NCI-H2196 (cell line): ENCODE results near the gene SEC61A2.
"Not testable (repeated sequence)": the region's sequence is repeated elsewhere in the genome, so short reads cannot be mapped to it uniquely, and the experiment has no call there.

Experiments
- DNase-seq: peaks from one replicate; lab custom pipeline; 2025; ENCODE audit not compliant: unreplicated experiment; lab: John Stamatoyannopoulos, UW

Gene SEC61A2

DNA sequence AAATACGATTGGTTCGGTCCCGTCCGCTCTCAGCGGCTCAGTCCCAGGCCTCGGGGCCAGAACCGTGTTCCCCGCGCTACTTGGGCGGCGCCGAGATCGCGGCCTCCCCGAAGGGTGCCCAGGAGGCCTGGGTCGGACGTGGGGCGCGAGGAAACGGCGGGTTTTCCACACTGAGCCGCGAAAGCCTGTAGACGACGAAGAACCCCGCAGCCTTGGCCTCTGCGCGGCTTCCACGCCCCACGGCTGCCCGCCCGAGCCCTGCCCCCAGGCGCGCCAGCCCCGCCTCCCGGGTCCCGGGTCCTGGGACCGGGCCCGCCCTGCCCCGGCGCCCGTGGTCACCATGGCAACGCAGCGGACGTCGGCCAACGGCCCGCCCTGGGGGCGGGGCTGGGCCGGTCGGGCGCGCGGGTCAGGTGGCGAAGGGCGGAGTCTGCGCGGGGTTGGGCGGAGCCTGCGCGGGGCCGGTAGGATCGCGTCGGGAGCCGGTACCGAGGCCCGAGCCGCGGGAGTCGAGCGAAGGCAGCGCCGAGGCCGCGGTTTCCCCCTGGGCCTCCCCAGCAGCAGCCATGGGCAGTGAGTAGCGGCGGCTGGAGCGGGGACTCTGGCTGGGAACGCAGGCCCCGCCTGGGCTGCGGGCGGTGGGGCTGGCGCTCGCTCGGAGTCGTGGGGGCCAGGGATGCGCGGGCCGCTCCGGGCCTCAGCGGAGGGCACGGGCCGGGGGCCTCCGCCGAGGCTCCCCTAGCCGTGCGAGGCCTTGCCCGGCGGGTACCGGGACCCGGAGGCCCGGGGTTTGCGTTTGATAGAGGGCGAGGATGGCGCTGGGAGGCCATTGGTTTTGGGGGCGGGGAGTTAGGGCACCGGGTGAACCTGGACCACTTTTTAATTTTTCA, at the start of gene SEC61A2:
SEC61A2 (plus strand) TSS at position 456 of the 890 bp plus-strand sequence; CDS start at position 567, 111 bp downstream.
- DNase-seq: peak; percentile 88

DNA sequence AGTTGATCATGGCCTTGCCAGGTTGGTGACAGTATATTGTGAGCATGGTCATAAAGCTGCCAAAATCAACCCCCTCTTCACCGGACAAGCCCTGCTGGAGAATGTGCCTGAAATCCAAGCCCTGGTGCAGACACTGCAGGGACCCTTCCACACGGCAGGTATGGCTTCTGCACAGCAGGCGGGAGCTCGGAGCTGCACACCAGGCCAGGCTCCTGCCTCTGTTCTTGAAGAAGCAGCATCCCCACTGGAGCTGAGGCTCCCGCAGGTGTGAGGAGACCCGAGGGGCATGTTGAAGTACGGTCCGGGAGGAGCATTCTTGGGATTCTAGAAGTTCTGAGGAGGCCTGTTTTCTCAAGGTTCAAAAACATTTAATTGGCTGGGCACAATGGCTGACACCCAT, 48.0 kb upstream of the SEC61A2 start:
- no peak for DNase-seq

DNA sequence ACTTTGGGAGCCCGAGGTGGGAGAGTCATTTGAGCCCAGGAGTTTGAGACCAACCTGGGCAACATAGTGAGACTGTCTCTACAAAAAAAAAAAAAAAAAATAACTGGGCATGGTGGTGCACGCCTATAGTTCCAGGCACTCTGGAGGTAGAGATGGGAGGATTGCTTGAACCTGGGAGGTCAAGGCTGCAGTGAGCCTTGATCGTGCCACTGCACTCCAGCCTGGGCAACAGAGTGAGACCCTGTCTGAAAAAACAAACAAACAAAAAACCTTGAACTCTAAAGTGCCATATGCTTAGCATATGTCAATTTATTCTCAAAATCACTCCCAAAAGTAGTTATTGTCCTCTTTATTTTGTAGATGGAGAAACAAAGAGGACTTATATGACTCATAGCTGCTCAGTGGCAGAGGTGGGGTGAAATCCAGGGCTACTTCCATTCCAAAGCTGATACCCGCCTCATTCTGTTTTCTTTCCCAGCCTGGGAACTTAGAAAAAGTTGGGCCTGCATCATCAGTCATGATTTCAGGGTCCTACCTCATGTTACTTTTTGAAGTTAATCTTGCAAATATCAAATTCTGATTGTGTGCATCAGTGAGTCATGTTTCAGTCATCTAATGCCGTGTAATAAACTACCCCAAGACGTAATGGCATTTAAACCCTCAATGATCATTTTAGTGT, 47.5 kb upstream of the SEC61A2 start:
- no peak for DNase-seq

DNA sequence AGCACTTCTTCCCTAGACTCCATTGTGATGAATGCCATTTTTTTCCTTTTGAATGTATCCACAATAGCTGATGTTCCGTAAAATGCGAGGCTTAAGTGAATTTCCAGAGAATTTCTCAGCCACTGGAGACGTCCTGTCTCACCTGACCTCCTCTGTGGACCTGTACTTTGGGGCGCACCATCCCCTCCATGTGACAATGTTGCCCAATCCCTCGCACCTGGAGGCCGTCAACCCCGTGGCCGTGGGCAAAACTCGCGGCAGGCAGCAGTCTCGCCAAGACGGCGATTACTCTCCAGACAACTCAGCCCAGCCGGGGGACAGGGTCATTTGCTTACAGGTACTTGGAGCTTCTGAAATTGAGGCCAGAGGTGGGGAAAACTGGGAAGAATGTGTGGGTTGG, 40.6 kb upstream of the SEC61A2 start:
- no peak for DNase-seq

DNA sequence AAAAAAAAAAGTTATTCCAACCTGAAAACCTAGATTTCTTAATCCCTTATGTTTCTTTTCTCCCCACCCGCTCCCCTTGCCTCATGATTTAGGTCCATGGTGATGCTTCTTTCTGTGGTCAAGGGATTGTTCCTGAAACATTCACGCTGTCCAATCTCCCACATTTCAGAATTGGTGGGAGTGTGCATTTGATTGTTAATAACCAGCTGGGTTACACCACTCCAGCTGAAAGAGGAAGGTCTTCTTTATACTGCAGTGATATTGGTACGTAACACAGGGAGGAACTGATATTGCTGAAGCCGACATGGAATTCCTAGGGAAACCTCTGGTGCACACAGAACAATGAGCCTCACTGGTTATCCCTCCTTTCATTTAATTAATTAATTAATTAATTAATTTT, 38.1 kb upstream of the SEC61A2 start:
- no peak for DNase-seq

DNA sequence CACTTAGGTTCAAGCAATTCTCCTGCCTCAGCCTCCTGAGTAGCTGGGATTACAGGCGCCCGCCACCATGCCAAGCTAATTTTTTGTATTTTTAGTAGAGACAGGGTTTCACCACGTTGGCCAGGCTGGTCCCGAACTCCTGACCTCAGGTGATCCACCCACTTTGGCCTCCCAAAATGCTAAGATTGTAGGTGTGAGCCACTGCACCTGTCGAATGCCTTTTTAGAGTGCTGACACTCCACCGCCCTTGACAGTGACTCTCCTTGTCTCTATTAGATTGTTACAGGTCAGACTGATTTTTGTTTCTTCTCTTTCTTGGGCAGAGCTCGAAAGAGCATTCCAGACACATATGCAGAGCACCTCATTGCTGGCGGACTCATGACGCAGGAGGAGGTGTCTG, 32.1 kb upstream of the SEC61A2 start:
- DNase-seq: not testable (repeated sequence)

DNA sequence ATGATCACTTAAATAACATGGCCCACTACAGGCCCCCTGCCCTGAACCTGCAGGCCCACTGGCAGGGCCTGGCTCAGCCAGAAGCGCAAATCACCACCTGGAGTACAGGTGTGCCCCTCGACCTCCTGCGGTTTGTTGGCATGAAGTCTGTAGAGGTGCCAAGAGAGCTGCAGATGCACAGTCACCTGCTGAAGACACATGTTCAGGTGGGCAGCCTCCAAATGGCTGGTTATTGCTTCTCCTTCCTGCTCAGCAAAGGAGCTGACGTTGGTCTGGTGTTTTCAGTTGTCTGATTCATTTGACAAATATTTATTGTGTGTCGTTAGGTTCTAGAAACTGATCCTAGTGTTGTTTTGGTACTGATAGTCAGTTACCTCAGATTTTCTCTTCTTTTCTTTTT, 31.7 kb upstream of the SEC61A2 start:
- DNase-seq: peak; percentile 49

DNA sequence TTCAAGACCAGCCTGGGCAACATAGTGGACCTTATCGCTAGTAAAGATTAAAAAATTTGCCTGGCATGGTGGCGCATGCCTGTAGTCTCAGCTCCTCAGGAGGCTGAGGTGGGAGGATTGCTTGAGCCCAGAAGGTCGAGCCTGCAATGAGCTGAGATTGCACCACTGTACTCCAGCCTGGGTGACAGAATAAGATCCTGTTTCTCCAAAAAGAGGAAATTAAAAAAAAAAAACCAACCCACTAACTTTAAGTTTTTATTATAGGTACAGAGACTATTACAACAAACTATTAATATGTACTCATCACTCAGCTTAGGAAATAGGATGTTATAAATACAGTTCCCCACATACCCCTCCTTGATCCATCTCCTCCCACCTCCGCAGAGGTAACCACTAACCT, 30.5 kb upstream of the SEC61A2 start:
- no peak for DNase-seq

DNA sequence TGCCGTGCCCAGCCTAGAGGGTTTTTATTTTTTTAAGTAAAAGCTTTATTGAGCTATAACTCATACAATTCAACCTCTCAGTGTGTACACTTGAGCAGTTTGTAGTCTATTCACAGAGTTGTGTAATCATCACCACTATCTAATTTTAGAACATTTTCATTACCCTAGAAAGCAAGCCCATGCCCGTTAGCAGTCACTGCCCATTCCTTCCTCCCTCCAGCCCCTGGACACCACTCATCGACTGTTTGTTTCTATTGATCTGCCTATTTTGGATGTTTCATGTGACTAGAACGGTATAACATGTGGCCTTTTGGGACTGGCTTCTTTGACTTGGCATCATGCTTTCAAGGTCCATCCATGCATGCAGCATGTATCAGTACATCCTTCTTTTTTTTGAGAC, 25.7 kb upstream of the SEC61A2 start:
- DNase-seq: no peak

DNA sequence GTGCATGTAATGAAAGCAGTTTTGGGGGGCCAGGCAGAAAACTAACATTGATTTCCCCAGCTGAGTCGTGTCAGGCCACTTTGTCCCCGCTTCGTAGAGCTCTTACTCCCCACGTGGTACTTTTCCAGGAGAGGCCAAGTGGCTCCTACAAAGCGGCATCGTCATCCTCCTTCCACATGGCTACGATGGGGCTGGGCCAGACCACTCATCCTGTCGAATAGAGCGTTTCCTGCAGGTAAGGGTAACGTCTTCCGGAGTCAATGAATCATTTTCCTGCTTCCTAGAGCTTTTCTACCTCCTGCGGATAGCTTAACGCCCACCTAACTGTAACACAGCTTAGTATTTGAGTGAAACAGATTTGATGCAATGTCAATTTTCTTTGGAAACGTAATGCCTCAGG, 21.7 kb upstream of the SEC61A2 start:
- DNase-seq: no peak

DNA sequence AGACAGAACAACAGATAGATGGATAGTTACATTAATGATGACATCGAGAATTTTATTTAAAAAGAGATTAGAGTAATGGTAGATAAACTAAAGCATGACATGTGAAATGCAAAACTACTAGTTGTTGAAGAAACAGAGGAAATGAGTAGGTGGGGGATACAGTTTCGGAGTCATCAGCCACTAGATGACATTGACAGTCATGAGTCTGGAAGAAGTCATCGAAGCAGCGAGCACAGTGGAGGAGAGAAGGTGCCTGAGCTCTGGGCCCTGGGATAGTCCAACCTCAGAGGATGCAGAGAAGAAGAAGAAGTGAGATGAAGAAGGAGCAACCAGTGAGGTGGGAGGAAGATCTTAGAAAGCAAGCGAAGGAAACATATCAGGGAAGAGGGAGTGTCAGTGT, 20.2 kb upstream of the SEC61A2 start:
- no peak for DNase-seq

DNA sequence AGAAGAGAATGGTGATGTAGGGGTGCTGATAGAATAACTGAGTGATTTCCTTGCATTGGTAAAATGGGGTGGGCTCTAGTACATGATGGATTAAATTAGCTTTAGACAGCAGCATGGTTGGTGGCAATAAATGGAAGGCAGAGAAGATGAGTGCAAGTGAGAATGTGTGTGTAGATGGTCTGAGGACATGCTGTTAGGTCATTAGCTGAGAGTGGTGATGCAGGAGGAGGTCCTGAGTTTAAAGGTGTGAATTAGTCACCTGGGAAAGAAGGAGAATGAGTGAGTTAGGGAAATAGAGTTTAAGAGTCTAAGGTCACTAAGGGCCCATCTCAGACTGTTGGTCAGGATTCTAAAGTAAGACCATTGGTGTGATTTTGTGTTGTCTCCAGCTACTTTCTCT, 17.9 kb upstream of the SEC61A2 start:
- no peak for DNase-seq

DNA sequence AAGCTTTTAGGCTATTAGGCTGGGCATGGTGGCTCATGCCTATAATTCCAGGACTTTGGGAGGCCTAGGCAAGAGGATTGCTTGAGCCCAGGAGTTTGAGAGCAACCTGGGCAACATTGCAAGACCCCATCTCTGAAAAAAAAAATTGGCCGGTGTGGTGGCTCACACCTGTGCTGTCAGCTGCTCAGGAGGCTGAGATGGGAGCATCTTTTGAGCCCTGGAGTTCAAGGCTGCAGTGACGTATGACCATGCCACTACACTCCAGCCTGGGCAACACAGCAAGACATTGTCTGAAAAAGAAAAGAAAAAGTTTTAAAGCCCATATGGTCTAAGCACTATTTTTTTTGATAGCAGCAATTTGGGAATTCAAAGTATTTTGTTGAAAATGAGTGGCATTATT, 15.8 kb upstream of the SEC61A2 start:
- no peak for DNase-seq

DNA sequence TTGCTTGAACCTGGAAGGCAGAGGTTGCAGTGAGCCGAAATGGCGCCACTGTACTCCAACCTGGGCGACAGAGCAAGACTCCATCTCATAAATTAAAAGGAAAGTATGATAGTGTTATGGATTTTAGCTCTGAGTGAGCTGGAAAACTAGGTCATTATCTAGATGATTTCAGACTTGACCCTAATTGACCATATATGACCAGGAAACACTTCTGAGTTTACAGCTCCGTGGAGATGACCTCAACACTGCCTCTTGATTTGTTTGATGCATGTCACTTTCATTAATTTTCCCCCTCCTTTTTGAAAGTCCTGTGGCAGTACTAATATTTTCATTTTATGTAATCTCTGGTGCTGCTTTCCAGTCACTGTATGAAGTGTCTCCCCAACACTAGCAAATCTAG, 7.8 kb upstream of the SEC61A2 start:
- DNase-seq: no peak

DNA sequence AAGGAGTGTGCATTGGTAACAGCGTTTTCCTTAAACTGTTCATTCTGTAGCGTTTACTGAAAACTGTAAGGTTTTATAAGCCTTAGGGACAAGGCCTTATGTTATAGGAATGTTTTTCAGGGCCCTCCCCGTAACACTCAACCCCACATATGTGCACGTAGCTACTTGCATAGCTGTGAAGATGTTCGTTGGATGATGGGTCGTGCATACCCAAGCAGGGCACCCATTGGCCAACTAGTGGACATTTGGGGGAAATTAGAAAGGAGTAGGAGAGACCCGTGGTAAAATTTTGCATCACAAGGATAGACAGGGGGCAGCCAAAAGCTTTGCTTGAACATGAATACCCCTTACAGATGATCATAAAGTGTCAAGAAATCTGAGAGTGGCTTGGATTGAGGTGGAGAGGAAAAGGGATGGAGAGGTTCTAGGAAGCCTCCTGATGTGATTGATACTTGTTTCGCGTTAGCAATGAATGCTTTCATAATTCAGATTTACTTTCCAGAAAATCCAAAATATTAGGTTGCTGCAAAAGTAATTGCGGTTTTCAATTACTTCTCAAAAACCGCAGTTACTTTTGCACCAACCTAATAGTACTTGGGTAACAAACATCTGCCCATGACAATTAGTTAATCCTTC, 878 bp downstream of the SEC61A2 start:
- no peak for DNase-seq

DNA sequence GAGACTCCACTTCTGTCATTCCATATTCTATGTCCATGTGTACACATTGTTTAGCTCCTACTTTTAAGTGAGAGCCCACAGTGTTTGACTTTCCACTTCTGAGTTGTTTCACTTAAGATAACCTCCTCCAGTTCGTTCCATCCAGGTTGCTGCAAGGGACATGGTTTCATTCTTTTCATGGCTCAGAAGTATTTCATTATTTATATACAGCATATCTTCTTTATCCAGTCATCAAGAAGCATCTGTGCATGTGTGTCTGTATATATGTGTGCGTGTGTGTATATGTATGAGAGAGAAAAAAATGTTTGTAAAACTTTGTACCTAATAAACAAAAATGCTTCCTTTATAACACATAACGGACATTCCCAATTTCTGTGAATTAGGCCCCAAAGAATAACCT, 6.2 kb downstream of the SEC61A2 start:
- DNase-seq: no peak

DNA sequence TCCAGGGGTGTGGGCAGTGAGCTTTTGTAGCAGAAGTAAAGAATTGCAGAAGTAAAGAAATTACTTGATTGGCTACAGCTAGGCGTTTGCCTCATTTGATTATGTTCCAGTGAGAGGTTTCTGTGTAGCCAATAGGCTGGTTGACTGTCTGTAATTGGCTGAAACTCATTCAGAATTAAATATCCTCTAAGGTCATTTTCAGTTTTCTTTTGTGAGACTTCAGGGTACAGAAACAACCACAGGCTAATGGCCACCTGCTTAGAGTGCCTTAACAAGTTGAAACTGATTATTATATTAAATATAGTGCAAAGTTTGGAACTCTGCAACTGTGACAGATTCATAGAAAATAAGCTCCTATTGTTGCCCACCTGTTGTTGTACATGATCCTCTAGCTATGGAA, 10.6 kb downstream of the SEC61A2 start:
- DNase-seq: no peak

DNA sequence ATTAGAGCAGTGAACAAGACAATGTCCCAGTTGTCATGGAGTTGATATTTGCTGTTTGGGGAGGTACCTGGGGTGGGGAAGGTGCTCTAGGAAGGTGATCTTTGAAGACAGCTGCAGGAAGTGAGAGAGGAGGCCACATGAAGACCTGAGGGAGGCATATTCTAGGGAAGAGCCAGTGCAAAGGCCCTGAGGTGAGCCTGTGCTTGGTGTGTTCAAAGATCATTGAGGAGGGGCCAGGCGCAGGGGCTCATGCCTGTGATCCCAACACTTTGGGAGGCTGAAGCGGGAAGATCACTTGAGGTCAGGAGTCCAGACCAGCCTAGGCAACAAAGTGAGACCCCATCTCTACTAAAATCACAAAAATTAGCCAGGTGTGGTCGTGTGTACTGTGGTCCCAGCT, 15.1 kb downstream of the SEC61A2 start:
- DNase-seq: no peak

DNA sequence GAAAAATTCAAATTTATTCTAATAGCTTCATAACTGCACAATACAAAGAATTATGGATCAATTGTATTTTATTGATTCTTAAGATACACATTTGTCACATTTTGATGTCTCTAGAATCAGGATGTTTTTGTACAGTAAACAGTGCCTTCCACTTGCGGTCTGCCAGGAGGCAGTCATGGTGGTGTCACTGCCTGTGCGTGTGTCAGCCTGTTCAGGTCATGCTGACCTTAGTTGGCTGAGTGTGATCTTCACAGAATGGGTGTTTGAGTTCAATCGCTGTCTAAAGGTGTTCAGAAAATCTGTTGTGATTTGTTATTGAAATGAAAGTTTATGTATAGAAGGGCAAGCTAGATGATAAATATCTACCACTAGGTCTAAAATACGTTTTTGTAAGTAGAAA, 20.7 kb downstream of the SEC61A2 start:
- no peak for DNase-seq

DNA sequence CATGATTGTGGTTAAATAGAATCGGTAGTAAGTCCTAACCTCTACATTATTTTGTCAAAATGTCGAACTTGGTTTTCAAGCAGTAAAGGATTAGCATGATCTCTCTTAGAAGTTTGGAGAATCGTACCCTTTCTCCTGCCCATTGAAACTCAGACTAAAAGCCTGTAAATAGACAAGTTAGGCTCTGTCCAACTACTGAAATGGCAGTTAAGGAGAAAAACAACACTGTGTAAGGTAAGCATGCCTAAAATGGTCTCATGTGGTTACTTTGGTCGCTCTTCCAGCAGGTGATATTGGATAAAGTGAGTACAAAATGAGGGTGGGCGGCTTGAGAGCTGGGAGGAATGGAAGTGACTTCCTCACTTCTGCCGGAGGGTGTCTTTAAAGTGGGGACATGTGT, 25.0 kb downstream of the SEC61A2 start:
- no peak for DNase-seq

DNA sequence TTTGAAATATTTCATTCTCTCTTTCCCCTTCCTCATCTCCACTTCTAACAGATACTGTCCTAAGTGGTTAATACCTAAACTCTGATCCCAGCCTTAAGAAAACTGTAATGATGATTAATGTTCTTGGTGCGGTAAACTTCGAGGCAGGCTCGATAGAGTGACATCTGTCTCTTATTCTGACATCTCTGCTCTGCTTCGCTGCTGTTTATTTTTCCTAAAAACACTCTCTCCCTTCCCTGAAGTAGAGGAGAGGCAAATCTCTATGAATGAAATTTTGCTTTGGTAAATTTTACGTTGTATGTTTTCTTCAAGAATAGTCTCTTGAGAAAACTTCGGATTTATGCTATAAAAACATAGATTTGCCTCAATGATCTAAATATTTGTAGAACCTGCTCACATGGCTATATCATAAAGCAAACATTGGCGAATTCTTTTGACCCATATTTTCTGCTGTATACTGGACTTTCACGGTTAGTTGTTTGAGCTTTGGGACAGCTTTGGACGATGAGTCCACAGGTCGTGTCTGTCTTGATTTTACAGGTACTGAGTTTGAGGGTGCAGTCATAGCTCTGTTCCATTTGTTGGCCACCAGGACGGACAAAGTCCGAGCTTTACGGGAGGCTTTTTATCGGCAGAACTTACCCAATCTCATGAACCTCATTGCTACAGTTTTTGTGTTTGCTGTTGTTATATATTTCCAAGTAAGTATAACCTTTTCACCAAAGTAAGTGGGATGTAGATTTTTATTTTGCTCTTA, 27.1 kb downstream of the SEC61A2 start:
- DNase-seq: no peak
